ENCODE data around the gene GALNT15. TPM values are rescaled to one million over a fixed set of nuclear protein-coding genes. Genes with fewer than 3 reads are reported as not detected.
A peak's percentile ranks its signal among the peaks of the same experiment; 100 is the strongest.

GALNT15 gene
- total RNA-seq, 4 donors from 2014 or later, result 26.2 to 88.8 (median 39.4) TPM

GRCh38 chr3:16239780-16240179 lies 65.3 kb downstream of the GALNT15 start:
- H3K9me3 ChIP-seq, result no peaks in the 10 kb centered on the region
- TF ChIP-seq POLR2A (IDR thresholded peaks at IDR 0.05) (no peak), CTCF (IDR thresholded peaks at IDR 0.05) (no peak), POLR2AphosphoS5 (IDR thresholded peaks at IDR 0.05) (no peak), EP300 (IDR thresholded peaks at IDR 0.05; ENCODE audit: low read depth) (no peak)
- intact Hi-C loops (cut with DNase I; ENCODE audit: low total_unique reads) (no loop called here), in situ Hi-C loops (cut with MboI; ENCODE audit: low pct_ligation_motif_present in 1 of 4, low pct_unique_long_range_greater_than_20kb in 1 of 4, low sequenced_read_pairs in 3 of 4) (loop anchor here in 3 of 4 donors (10.0 to 25.0 kb wide), 4 partner anchors 185 to 427 kb away; no protein-coding TSS in a partner anchor)
- H3K4me1 ChIP-seq, result no peaks in the 10 kb centered on the region
- no peak overlapping the region for H3K4me3 ChIP-seq
- WGBS, 2 donors (ENCODE audit: low coverage in 1 of 2), result 64 to 81% methylated on average over 3 to 4 of the region's 4 CpGs
- no peaks in the 10 kb centered on the region for H3K36me3 ChIP-seq
- no peak for DNase-seq
- no peaks in the 10 kb centered on the region for H3K27me3 ChIP-seq
- H3K27ac ChIP-seq, result no peak overlapping the region

GRCh38 chr3:16240229-16241023 lies 65.9 kb downstream of the GALNT15 start:
- Histone ChIP-seq H3K27me3 (no peaks in the 10 kb centered on the region), H3K36me3 (no peaks in the 10 kb centered on the region), H3K9me3 (no peaks in the 10 kb centered on the region), H3K4me3 (no peak overlapping the region), H3K4me1 (no peaks in the 10 kb centered on the region), H3K27ac (no peak overlapping the region)
- DNase-seq, result no peak
- WGBS, 2 donors (ENCODE audit: low coverage in 1 of 2), result 71 to 80% methylated on average over 6 of the region's 6 CpGs
- intact Hi-C loops (cut with DNase I; ENCODE audit: low total_unique reads), result no loop called here
- TF ChIP-seq CTCF (IDR thresholded peaks at IDR 0.05) (no peak), EP300 (IDR thresholded peaks at IDR 0.05; ENCODE audit: low read depth) (no peak), POLR2AphosphoS5 (IDR thresholded peaks at IDR 0.05) (peak in 1 of 3 donors; percentile 45), POLR2A (IDR thresholded peaks at IDR 0.05) (no peak)
- in situ Hi-C loops (cut with MboI; ENCODE audit: low pct_ligation_motif_present in 1 of 4, low pct_unique_long_range_greater_than_20kb in 1 of 4, low sequenced_read_pairs in 3 of 4), result loop anchor here in 3 of 4 donors (10.0 to 25.0 kb wide), 4 partner anchors 186 to 428 kb away; no protein-coding TSS in a partner anchor

- in situ Hi-C loops (cut with MboI; ENCODE audit: low pct_ligation_motif_present in 1 of 4, low pct_unique_long_range_greater_than_20kb in 1 of 4, low sequenced_read_pairs in 3 of 4) (loop anchor here in 3 of 4 donors (10.0 to 25.0 kb wide), 4 partner anchors 186 to 429 kb away; no protein-coding TSS in a partner anchor), intact Hi-C loops (cut with DNase I; ENCODE audit: low total_unique reads) (no loop called here)
- H3K27me3 ChIP-seq, result no peaks in the 10 kb centered on the region
- H3K4me3 ChIP-seq, result no peak overlapping the region
- no peaks in the 10 kb centered on the region for H3K4me1 ChIP-seq
- H3K9me3 ChIP-seq, result no peaks in the 10 kb centered on the region
- H3K36me3 ChIP-seq, result no peaks in the 10 kb centered on the region
- H3K27ac ChIP-seq, result no peak overlapping the region
- TF ChIP-seq POLR2AphosphoS5 (IDR thresholded peaks at IDR 0.05) (no peak), CTCF (IDR thresholded peaks at IDR 0.05) (no peak), EP300 (IDR thresholded peaks at IDR 0.05; ENCODE audit: low read depth) (no peak), POLR2A (IDR thresholded peaks at IDR 0.05) (no peak)
- no peak for DNase-seq
- WGBS, 2 donors (ENCODE audit: low coverage in 1 of 2), result 95 to 100% methylated on average over 5 of the region's 5 CpGs
Observed at GRCh38 chr3:16241225-16241624, 66.7 kb downstream of the GALNT15 start.

- Histone ChIP-seq H3K27me3 (no peaks in the 10 kb centered on the region), H3K27ac (no peak overlapping the region), H3K4me3 (no peak overlapping the region), H3K9me3 (no peaks in the 10 kb centered on the region), H3K36me3 (no peaks in the 10 kb centered on the region), H3K4me1 (peaks cover 0 to 2% (median 0%) of the 10 kb centered on the region in 4 donors)
- TF ChIP-seq POLR2A (IDR thresholded peaks at IDR 0.05) (no peak), POLR2AphosphoS5 (IDR thresholded peaks at IDR 0.05) (no peak), CTCF (IDR thresholded peaks at IDR 0.05) (no peak), EP300 (IDR thresholded peaks at IDR 0.05; ENCODE audit: low read depth) (no peak)
- in situ Hi-C loops (cut with MboI; ENCODE audit: low pct_ligation_motif_present in 1 of 4, low pct_unique_long_range_greater_than_20kb in 1 of 4, low sequenced_read_pairs in 3 of 4) (loop anchor here in 3 of 4 donors (10.0 to 25.0 kb wide), 4 partner anchors 187 to 430 kb away; no protein-coding TSS in a partner anchor), intact Hi-C loops (cut with DNase I; ENCODE audit: low total_unique reads) (no loop called here)
- DNase-seq, result no peak
- 96 to 100% methylated on average over 2 to 5 of the region's 5 CpGs for WGBS, 2 donors (ENCODE audit: low coverage in 1 of 2)
Observed at GRCh38 chr3:16242177-16242576, 67.7 kb downstream of the GALNT15 start.
